NCI-H2107 treated with DMSO at 0.1 percent for 48 hours (cell line): ENCODE measurements around the gene ATXN2.
A peak's percentile ranks its signal among the peaks of the same experiment; 100 is the strongest.
"Not testable (repeated sequence)": the region's sequence is repeated elsewhere in the genome, so short reads cannot be mapped to it uniquely, and the experiment has no call there.

Experiments used
- DNase-seq: peaks from one replicate; lab custom pipeline; 2025; ENCODE audit not compliant: unreplicated experiment; lab: John Stamatoyannopoulos, UW

The ATXN2 gene

DNA sequence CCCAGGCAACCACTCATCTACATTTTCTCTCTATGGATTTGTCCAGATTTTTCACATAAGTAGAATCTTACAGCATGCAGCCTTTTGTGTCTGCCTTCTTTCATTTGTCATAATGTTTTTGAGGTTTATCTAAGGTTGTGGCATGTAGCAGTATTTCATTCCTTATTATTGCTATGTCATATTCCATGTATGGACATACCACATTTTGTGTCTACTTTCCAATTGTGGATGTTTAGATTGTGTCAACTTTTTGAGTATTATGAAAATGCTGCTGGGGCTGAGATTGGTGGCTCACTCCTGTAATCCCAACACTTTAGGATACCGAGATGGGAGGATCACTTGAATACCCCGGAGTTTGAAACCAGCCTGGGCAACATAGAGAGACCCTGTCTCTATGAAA, 3.2 kb upstream of the ATXN2 start:
- DNase-seq = no peak

GRCh38 chr12:111600986-111601385, 1.9 kb upstream of the ATXN2 start:
- not testable (repeated sequence) for DNase-seq

DNA sequence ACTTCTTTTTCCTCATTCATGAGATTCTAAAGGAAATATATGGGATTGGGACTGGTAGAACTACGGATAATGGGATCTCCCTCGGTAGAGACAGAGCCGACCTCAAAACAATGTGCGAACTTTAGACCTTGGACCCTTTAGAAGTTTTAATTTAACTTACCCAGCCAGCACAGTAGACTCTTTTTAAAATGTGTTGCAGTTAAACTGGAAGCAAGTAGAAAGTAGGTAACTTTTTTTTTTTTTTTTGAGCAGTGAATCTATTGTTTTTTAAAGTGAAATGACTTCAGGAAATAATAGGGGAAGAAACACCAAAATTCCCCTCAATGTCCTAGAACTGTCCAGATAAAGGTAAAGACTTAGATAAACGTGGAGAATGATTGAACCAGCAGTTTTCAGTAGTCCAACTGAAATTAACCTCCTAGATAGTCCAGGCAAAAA, 1.1 kb upstream of the ATXN2 start:
- DNase-seq = no peak

- peak; percentile 70 for DNase-seq
Observed at GRCh38 chr12:111599453-111600204, 514 bp upstream of the ATXN2 start.

GRCh38 chr12:111597831-111598636, 1.1 kb downstream of the ATXN2 start:
- no peak for DNase-seq

GRCh38 chr12:111596985-111597830, 1.9 kb downstream of the ATXN2 start:
- peak; percentile 67 for DNase-seq

DNA sequence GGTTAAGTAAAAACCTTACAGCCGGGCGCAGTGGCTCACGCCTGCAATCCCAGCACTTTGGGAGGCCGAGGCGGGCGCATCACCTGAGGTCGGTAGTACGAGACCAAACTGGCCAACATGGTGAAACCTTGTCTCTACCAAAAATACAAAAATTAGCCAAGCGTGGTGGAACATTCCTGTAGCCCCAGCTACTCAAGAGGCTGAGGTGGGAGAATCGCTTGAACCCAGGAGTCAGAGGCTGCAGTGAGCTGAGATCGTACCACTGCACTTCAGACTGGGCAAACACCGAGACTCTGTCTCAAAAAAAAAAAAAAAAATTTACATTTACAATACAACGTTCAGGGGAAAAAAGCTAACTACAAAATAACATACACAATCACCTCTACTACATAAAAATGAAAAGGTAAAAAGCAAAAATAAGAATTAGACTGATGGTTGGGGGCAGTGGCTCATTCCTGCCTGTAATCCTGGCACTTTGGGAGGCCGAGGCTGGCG, 3.7 kb downstream of the ATXN2 start:
- DNase-seq = not testable (repeated sequence)

DNA sequence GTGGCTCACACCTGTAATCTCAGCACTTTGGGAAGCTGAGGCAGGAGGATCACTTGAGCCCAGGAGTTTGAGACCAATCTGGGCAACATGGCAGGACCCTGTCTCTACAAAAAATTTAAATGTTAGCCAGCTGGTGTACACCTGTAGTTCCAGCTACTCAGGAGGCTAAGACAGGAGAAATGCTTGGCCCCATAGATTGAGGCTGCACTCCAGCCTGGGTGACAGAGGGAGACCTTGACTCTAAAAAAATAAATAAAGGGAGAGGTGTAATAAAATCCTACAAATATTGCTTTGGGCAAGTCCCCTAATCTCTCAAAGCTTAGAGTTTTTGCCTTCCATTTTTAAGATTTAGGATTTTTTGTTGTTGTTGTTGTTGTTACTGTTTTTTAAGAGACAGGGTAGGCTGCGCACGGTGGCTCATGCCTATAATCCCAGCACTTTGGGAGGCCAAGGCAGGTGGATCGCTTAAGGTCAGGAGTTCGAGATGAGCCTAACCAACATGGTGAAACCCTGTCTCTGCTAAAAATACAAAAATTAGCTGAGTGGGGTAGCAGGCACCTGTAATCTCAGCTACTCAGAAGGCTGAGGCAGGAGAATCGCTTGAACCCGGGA, 7.6 kb downstream of the ATXN2 start:
- DNase-seq = not testable (repeated sequence)

GRCh38 chr12:111590552-111590951, 8.6 kb downstream of the ATXN2 start:
- no peak for DNase-seq

DNA sequence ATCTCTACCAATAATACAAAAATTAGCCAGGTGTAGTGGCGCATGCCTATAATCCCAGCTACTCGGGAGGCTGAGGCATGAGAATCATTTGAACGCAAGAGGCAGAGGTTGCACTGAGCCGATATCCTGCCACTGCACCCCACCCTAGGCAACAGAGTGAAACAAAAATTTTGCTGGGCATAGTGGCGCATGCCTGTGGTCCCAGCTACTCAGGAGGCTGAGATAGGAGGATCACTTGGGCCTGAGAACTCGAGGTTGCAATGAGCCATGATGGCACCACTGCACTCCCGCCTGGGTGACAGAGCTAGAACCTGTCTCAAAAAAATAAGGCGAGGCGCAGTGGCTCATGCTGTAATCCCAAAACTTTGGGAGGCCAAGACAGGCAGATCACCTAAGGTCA, 9.5 kb downstream of the ATXN2 start:
- DNase-seq = no peak

DNA sequence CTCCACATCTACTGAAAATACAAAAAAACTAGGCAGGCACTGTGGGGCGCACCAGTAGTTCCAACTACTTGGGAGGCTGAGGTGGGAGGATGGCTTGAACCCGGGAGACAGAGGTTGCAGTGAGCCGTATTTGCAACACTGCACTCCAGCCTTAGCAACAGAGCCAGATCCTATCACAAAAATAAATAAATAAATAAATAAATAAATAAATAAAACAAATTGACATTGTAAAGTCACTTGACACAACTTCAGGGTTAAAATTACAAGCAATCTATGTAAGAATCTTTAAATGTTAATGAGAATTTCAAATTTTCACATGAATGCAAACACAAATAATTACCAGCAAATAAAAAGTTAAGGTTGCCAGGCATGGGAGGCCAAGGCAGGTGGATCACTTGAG, 11.1 kb downstream of the ATXN2 start:
- no peak for DNase-seq

- DNase-seq = no peak
Observed at GRCh38 chr12:111586986-111587385, 12.1 kb downstream of the ATXN2 start.

GRCh38 chr12:111585690-111586089, 13.4 kb downstream of the ATXN2 start:
- DNase-seq = no peak

GRCh38 chr12:111584959-111585358, 14.2 kb downstream of the ATXN2 start:
- DNase-seq = no peak

DNA sequence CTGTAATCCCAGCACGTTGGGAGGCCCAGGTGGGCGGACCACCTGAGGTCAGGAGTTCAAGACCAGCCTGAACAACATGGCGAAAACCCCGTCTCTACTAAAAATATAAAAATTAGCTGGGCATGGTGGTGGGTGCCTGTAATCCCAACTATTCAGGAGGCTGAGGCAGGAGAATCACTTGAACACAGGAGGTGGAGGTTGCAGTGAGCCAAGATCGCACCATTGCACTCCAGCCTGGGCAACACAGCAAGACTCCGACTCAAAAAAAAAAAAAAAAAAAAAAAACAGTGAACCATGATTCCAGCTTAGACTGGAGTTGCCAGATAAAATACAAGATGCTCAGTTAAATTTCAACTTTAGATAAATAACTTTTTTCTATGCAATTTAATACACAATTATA, 15.6 kb downstream of the ATXN2 start:
- DNase-seq = not testable (repeated sequence)

DNA sequence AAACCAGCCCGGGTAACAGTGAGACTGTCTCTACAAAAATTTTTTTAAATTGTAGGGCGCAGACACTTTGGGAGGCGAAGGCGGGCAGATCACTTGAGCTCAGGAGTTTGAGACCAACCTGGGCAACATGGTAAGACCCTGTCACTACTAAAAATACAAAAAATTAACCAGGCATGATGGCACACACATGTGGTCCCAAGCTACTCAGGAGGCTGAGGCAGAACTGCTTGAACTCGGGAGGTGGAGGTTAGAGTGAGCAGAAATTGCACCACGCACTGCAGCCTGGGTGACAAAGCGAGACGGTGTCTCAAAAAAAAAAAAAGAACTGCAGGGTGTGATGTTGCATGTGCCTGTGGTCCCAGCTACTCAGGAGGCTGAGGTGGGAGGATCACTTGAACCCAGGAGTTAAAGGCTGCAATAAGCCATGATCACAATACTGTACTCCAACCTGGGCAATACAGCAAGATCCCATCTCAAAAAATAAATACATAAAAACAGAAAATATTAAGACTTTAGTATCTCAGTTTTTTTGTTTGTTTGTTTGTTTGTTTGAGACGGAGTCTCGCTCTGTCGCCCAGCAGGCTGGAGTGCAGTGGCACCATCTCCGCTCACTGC, 16.9 kb downstream of the ATXN2 start:
- no peak for DNase-seq

GRCh38 chr12:111581434-111582132, 17.5 kb downstream of the ATXN2 start:
- DNase-seq = no peak

GRCh38 chr12:111580737-111581136, 18.4 kb downstream of the ATXN2 start:
- no peak for DNase-seq

DNA sequence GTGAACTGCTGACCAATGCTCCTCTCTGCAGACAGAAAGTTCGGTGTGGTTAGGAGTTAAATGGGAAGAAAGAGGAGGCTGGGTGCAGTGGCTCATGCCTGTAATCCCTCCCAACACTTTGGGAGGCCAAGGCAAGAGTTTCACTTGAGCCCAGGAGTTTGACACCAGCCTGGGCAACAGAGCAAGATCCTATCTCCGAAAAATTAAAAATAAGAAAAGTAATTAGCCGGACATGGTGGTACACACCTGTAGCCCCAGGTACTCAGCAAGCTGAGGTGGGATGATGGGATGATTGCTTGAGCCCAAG, 19.0 kb downstream of the ATXN2 start:
- DNase-seq = no peak

GRCh38 chr12:111578971-111579340, 20.2 kb downstream of the ATXN2 start:
- DNase-seq = no peak
